GM12872 (cell line): ENCODE data around the gene EFL1.

Source experiments
- CTCF ChIP-seq: IDR thresholded peaks from 3 replicates; pipeline ENCODE4 v1.5.1; 2011; ENCODE audit warnings: low read depth, mild to moderate bottlenecking, low read length, moderate library complexity; ENCODE audit not compliant: insufficient read depth

The EFL1 gene

GRCh38 chr15:82173108-82173507, 89.4 kb downstream of the EFL1 start:
- no peak for TF ChIP-seq CTCF

- no peak for TF ChIP-seq CTCF
Observed at GRCh38 chr15:82172506-82172905, 90.0 kb downstream of the EFL1 start.

GRCh38 chr15:82168757-82169156, 93.8 kb downstream of the EFL1 start:
- TF ChIP-seq CTCF, result no peak

GRCh38 chr15:82168296-82168695, 94.2 kb downstream of the EFL1 start:
- no peak for TF ChIP-seq CTCF

GRCh38 chr15:82165948-82166376, 96.6 kb downstream of the EFL1 start:
- no peak for TF ChIP-seq CTCF

GRCh38 chr15:82159922-82160321, 102.6 kb downstream of the EFL1 start:
- TF ChIP-seq CTCF, result no peak

GRCh38 chr15:82158811-82159210, 103.7 kb downstream of the EFL1 start:
- no peak for TF ChIP-seq CTCF

- no peak for TF ChIP-seq CTCF
Observed at GRCh38 chr15:82150645-82151044, 111.9 kb downstream of the EFL1 start.
